Measurements from ENCODE around the gene GRB10. TPM values are rescaled to one million over a fixed set of nuclear protein-coding genes. Genes with fewer than 3 reads are reported as not detected.

The GRB10 gene
- polyA plus RNA-seq, 3 donors = 1.3 to 3.1 (median 1.5) TPM

- no peaks in the 10 kb centered on the region for H3K27me3 ChIP-seq (ENCODE audit: control insufficient read depth in 2 of 2, insufficient read depth in 2 of 2, low read length in 2 of 2)
- DNase-seq = no peak
- H3K4me1 ChIP-seq (ENCODE audit: control insufficient read depth in 1 of 2, insufficient read depth in 2 of 2, low read length in 2 of 2) = peaks cover 34 to 48% of the 10 kb centered on the region in 2 donors
- Mint-ChIP-seq H3K27ac (peak overlapping the region in 1 of 7 donors; percentile 57), H3K9me3 (peaks cover 0 to 3% (median 0%) of the 10 kb centered on the region in 7 donors), H3K36me3 (peaks cover 9 to 11% of the 10 kb centered on the region in 2 donors), H3K27me3 (ENCODE audit: low read depth in 3 of 3) (no peaks in the 10 kb centered on the region), H3K4me3 (no peak overlapping the region), H3K4me1 (peaks cover 49% of the 10 kb centered on the region)
- TF ChIP-seq CTCF (IDR thresholded peaks at IDR 0.05) = no peak
- H4K20me1 ChIP-seq (ENCODE audit: insufficient read depth, low read length) = no peaks in the 10 kb centered on the region
- no peak overlapping the region for H3K4me3 ChIP-seq (replicated peaks in 1 of 3; ENCODE audit: low read depth in 2 of 3, low read length in 3 of 3)
- H3K27ac ChIP-seq (ENCODE audit: low read depth in 1 of 2, low read length in 2 of 2) = no peak overlapping the region
- WGBS (ENCODE audit: insufficient coverage) = 65% methylated on average over 14 of the region's 17 CpGs
- H3K9ac ChIP-seq (ENCODE audit: insufficient read depth, low read length, poor library complexity, severe bottlenecking) = no peak overlapping the region
- no peaks in the 10 kb centered on the region for H3K79me2 ChIP-seq (ENCODE audit: insufficient read depth, low read length)
- H3K4me2 ChIP-seq (replicated peaks; ENCODE audit: extremely low read depth, low read length, poor library complexity, severe bottlenecking) = no peak overlapping the region
- H2AFZ ChIP-seq (ENCODE audit: insufficient read depth, low read depth, low read length, poor library complexity, severe bottlenecking) = no peak overlapping the region
- H3K36me3 ChIP-seq (replicated peaks in 1 of 2; ENCODE audit: control insufficient read depth in 1 of 2, insufficient read depth in 2 of 2, low read length in 2 of 2) = no peaks in the 10 kb centered on the region
- intact Hi-C loops (cut with micrococcal nuclease) = no loop called here
- no peaks in the 10 kb centered on the region for H3K9me3 ChIP-seq (replicated peaks in 1 of 2; ENCODE audit: control insufficient read depth in 1 of 2, insufficient read depth in 1 of 2, low read length in 2 of 2)
These were observed 117.1 kb downstream of the GRB10 start for GRCh38 chr7:50665403-50666123.

GRCh38 chr7:50664937-50665336 is 117.8 kb downstream of the GRB10 start:
- Histone ChIP-seq H4K20me1 (ENCODE audit: insufficient read depth, low read length) (no peaks in the 10 kb centered on the region), H3K4me2 (replicated peaks; ENCODE audit: extremely low read depth, low read length, poor library complexity, severe bottlenecking) (no peak overlapping the region), H3K36me3 (replicated peaks in 1 of 2; ENCODE audit: control insufficient read depth in 1 of 2, insufficient read depth in 2 of 2, low read length in 2 of 2) (no peaks in the 10 kb centered on the region), H3K4me1 (ENCODE audit: control insufficient read depth in 1 of 2, insufficient read depth in 2 of 2, low read length in 2 of 2) (peaks cover 40 to 55% of the 10 kb centered on the region in 2 donors), H3K9me3 (replicated peaks in 1 of 2; ENCODE audit: control insufficient read depth in 1 of 2, insufficient read depth in 1 of 2, low read length in 2 of 2) (no peaks in the 10 kb centered on the region), H2AFZ (ENCODE audit: insufficient read depth, low read depth, low read length, poor library complexity, severe bottlenecking) (no peak overlapping the region), H3K9ac (ENCODE audit: insufficient read depth, low read length, poor library complexity, severe bottlenecking) (no peak overlapping the region), H3K27ac (ENCODE audit: low read depth in 1 of 2, low read length in 2 of 2) (no peak overlapping the region), H3K79me2 (ENCODE audit: insufficient read depth, low read length) (no peaks in the 10 kb centered on the region), H3K27me3 (ENCODE audit: control insufficient read depth in 2 of 2, insufficient read depth in 2 of 2, low read length in 2 of 2) (no peaks in the 10 kb centered on the region), H3K4me3 (replicated peaks in 1 of 3; ENCODE audit: low read depth in 2 of 3, low read length in 3 of 3) (no peak overlapping the region)
- TF ChIP-seq CTCF (IDR thresholded peaks at IDR 0.05) = no peak
- H3K4me3 Mint-ChIP-seq = no peak overlapping the region
- intact Hi-C loops (cut with micrococcal nuclease) = no loop called here
- H3K9me3 Mint-ChIP-seq = peaks cover 0 to 3% (median 0%) of the 10 kb centered on the region in 7 donors
- peaks cover 0 to under 1% (median 0%) of the 10 kb centered on the region in 3 donors for H3K27me3 Mint-ChIP-seq (ENCODE audit: low read depth in 3 of 3)
- DNase-seq = no peak
- peaks cover 9 to 11% of the 10 kb centered on the region in 2 donors for H3K36me3 Mint-ChIP-seq
- H3K4me1 Mint-ChIP-seq = peaks cover 55% of the 10 kb centered on the region
- no CpG with 5 or more reads among the region's 4 CpGs for WGBS (ENCODE audit: insufficient coverage)
- H3K27ac Mint-ChIP-seq = no peak overlapping the region

Measured in CD14-positive monocyte (primary cell).